HG03095 (cell line): Measurements from ENCODE around the gene FRA10AC1.

ENCODE experiments used
- ATAC-seq: cut with Tn5 transposase; IDR thresholded peaks from one replicate; pipeline ENCODE4 v1.9.1; 2021; ENCODE audit warnings: moderate library complexity; ENCODE audit not compliant: unreplicated experiment

The FRA10AC1 gene

DNA sequence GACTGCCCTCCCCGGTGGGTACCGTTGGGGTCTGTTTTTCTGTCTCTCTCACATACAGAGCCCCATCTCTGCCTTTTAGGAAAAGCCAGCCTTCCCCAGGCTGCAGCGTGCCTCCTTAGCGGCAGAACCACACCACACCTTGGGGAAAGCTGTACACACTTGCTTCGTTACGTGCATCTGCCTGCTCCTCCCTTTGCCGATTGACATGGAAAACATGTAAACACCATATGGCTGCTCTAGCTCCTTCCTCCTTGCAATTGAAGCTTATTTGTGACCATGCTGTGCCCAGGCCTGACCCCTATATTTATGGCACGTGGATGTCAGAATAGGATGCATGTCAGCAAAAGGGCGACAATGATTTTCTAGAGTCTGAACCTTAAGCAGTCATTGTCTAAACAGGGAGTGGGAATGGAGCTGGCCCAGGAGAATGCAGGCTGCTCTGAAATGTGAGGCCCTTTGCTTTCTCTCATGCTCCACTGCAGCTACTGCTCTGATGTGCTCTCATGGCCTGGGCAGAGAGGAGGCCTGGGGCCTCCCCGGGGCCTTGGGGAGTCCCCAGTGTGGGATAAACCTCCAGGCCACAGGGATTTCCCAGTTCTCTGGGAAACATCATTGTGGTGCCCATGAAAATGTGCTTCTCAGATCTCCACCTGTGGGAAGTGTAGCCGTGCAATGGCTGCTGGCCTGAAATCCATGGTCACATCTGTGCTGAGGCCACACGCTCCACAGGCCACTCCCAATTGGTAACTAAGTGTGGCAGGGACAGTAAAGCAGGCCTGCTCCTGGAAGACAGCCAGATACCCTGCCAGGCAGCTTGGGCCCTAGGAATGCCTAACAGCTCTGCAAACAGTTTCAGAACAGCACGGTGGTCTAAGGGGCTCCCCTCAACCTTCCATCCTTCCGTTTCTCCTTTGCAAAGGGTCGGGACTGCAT, 71.5 kb downstream of the FRA10AC1 start:
- ATAC-seq, result no peak

DNA sequence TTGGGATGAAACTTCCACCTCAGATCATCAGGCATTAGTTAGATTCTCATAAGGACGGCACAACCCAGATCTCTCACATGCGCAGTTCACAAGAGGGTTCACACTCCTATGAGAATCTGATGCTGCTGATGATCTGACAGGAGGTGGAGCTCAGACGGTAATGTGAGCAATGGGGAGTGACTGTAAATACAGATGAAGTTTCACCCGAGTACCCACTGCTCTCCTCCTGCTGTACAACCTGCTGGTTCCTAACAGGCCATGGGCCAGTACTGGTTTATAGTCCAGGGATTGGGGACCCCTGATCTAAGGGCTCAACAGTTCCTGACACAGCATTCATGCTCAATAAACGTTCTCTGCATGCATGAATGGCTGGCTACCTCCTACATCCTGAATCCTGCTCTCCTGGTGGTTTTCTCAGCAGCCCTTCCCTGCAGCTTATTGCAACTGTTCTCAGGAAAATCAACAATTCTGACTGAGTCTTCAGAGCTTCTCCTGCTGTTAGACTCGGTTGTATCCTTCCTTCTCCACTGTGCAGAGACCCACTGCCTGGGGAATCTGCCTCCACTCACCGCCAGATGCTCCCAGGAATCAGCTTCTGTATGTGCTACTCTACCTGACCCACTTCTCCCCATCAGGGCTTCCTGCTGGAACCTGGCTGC, 72.6 kb downstream of the FRA10AC1 start:
- ATAC-seq, result no peak

DNA sequence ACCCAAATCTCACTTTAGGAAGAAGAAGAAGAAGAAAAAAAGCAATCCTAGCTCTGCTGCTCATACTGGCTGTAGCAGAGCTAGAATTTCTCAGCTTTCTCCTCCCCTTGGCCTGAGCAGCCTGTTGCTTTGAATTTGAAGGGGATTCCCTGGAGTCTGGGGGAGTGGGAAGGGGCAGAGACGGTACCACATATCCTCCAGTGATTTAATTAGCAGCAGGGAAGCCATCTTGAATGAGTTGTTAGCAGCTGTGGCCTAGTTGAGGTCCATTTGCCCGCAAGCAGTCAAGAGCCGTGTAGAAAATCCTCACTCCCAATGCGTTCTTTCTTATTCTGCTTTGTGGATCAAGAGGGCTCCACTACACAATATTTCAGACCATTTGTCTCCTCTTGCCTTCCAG, 73.5 kb downstream of the FRA10AC1 start:
- no peak for ATAC-seq

DNA sequence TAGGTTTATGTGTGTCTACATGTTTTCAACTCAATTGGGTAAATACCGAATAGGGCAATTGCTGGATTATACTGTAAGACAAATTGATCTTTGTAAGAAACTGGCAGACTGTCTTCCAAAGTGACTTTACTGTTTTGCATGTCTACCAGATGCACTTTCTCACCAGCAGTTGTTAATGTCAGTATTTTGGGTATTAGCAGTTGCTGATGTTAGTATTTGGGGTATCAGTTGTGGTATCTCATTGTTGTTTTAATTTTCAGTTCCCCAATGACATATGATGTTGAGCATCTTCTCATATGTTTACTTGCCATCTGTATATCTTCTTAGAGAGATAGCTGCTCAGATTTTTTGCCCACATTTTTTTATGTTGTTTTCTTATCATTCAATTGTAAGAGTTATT, 79.5 kb downstream of the FRA10AC1 start:
- no peak for ATAC-seq

DNA sequence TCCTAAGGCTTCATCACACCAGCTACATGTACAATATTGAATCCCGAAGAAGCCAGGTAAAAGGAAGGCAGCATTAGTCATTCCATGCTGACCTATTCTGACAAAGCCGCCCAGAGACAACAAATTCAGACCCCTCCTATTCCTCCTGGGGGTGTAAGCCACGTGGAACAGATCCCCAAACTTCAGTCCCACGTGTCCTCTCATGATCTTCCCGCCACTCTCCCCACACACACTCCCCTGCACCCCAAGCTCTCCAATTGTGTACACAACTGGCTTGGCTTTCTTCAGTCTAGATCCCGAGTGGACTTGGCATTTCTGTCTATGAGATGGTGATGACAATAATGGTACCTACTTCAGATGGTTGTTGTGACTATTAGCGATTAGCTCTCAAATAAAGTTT, 81.5 kb downstream of the FRA10AC1 start:
- ATAC-seq, result no peak
